Measurements from ENCODE around the gene ZNF253.

DNA sequence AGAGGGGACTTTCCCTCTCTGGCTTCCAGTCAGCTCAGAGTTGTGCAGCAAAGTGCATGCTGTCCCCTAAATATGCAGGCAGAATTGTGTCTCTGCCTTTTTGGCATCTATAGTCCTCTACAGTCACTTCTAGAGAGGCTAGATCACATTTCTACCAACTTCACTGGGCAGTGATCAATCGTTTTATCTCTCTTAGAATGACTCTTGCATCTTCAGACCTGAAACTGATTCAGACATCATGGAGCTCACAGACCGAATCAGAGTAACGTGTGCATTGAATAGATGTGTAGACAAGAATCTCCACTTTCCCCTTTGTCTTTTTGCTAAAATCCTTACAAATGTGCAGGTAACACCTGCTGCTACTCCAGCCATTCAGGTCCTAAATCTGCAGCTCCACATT is 6.2 kb downstream of the ZNF253 start:
- TF ChIP-seq HNRNPK (IDR thresholded peaks at IDR 0.05; ENCODE audit: low read depth, low read length, poor library complexity, severe bottlenecking) (no peak), TBP (optimal IDR thresholded peaks at IDR 0.05; ENCODE audit: low read depth, low read length) (no peak), ELF4 (CRISPR knock-in tag; IDR thresholded peaks at IDR 0.05) (no peak), RNF2 (IDR thresholded peaks at IDR 0.05) (no peak), HDAC6 (IDR thresholded peaks at IDR 0.05; ENCODE audit: low read depth, low read length) (no peak), POLR2AphosphoS5 (IDR thresholded peaks at IDR 0.05; ENCODE audit: control insufficient read depth, insufficient read depth, low read depth, low read length) (no peak), CCAR2 (IDR thresholded peaks at IDR 0.05; ENCODE audit: low read depth, low read length) (no peak), ZNF274 (IDR thresholded peaks at IDR 0.05; ENCODE audit: borderline replicate concordance, low read depth, low read length) (no peak), POLR2A (conservative IDR thresholded peaks at IDR 0.05) (no peak)
- TF ChIP-seq, protein P1, sequence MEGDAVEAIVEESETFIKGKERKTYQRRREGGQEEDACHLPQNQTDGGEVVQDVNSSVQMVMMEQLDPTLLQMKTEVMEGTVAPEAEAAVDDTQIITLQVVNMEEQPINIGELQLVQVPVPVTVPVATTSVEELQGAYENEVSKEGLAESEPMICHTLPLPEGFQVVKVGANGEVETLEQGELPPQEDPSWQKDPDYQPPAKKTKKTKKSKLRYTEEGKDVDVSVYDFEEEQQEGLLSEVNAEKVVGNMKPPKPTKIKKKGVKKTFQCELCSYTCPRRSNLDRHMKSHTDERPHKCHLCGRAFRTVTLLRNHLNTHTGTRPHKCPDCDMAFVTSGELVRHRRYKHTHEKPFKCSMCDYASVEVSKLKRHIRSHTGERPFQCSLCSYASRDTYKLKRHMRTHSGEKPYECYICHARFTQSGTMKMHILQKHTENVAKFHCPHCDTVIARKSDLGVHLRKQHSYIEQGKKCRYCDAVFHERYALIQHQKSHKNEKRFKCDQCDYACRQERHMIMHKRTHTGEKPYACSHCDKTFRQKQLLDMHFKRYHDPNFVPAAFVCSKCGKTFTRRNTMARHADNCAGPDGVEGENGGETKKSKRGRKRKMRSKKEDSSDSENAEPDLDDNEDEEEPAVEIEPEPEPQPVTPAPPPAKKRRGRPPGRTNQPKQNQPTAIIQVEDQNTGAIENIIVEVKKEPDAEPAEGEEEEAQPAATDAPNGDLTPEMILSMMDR (IDR thresholded peaks at IDR 0.05 in 2 of 3, conservative IDR thresholded peaks at IDR 0.05 in 1 of 3; ENCODE audit: insufficient read depth in 2 of 3, low read depth in 1 of 3, low read length in 3 of 3), result no peak

Measured in K562 (cell line).